Measurements from ENCODE around the gene SEC62. TPM values are rescaled to one million over a fixed set of nuclear protein-coding genes. Genes with fewer than 3 reads are reported as not detected.

SEC62 gene
- polyA plus RNA-seq, 1 experiment: 45.7 TPM

DNA sequence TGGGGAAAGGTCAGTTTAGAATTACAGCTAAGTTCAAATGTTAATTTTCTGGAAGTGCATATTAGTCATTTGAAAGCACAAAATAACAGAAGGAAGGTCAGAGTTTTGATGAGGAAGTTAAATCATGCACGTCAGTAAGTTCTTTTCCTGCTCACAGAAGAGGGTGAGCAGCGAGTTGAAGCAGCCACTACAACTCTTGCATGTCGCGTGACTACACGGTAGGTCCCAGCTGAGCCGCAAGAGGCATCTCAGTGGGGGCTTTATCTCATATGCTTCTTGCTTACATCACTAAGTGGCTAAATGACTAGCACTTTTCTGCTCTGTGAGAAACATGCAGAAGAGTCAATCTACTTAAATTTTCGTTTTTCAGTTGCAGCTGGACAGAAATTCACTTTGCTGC lies 21.3 kb upstream of the SEC62 start:
- POLR2A ChIA-PET: no interaction called here
- CTCF ChIA-PET: no interaction called here
- Histone ChIP-seq H3K27me3 (ENCODE audit: control insufficient read depth, insufficient read depth, low read length) (peaks cover 8% of the 10 kb centered on the region), H3K36me3 (ENCODE audit: control insufficient read depth, insufficient read depth, low read length) (no peaks in the 10 kb centered on the region), H3K4me3 (ENCODE audit: low read depth, low read length) (no peak overlapping the region)
- DNase-seq (ENCODE audit: low read depth): no peak
- TF ChIP-seq, protein P1, sequence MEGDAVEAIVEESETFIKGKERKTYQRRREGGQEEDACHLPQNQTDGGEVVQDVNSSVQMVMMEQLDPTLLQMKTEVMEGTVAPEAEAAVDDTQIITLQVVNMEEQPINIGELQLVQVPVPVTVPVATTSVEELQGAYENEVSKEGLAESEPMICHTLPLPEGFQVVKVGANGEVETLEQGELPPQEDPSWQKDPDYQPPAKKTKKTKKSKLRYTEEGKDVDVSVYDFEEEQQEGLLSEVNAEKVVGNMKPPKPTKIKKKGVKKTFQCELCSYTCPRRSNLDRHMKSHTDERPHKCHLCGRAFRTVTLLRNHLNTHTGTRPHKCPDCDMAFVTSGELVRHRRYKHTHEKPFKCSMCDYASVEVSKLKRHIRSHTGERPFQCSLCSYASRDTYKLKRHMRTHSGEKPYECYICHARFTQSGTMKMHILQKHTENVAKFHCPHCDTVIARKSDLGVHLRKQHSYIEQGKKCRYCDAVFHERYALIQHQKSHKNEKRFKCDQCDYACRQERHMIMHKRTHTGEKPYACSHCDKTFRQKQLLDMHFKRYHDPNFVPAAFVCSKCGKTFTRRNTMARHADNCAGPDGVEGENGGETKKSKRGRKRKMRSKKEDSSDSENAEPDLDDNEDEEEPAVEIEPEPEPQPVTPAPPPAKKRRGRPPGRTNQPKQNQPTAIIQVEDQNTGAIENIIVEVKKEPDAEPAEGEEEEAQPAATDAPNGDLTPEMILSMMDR (IDR thresholded peaks at IDR 0.05; ENCODE audit: insufficient read depth, low read depth, low read length): no peak

DNA sequence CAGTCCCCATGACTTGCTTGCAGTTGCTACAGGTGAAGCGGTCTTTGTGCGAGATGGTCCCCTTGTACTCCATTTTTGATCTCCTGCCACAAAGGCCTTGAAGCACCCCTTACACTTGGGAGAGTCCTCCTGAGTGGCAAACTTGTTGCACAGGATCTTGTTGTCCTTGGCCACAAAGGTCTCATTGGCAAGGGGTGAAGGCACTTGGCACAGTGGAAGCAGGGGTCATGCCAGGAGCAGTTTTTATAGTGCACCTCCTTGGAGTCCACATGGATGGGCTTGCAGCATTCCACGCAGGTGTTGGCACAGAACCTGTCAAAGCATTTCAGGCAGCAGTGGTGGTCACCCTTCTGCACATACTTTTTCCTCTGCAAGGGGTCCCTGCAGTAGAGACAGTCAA lies 20.3 kb upstream of the SEC62 start:
- DNase-seq (ENCODE audit: low read depth): no peak
- ChIA-PET CTCF (no interaction called here), POLR2A (no interaction called here)
- TF ChIP-seq, protein P1 (IDR thresholded peaks at IDR 0.05; ENCODE audit: insufficient read depth, low read depth, low read length): no peak
- Histone ChIP-seq H3K36me3 (ENCODE audit: control insufficient read depth, insufficient read depth, low read length) (no peaks in the 10 kb centered on the region), H3K4me3 (ENCODE audit: low read depth, low read length) (no peak overlapping the region), H3K27me3 (ENCODE audit: control insufficient read depth, insufficient read depth, low read length) (peaks cover 8% of the 10 kb centered on the region)

DNA sequence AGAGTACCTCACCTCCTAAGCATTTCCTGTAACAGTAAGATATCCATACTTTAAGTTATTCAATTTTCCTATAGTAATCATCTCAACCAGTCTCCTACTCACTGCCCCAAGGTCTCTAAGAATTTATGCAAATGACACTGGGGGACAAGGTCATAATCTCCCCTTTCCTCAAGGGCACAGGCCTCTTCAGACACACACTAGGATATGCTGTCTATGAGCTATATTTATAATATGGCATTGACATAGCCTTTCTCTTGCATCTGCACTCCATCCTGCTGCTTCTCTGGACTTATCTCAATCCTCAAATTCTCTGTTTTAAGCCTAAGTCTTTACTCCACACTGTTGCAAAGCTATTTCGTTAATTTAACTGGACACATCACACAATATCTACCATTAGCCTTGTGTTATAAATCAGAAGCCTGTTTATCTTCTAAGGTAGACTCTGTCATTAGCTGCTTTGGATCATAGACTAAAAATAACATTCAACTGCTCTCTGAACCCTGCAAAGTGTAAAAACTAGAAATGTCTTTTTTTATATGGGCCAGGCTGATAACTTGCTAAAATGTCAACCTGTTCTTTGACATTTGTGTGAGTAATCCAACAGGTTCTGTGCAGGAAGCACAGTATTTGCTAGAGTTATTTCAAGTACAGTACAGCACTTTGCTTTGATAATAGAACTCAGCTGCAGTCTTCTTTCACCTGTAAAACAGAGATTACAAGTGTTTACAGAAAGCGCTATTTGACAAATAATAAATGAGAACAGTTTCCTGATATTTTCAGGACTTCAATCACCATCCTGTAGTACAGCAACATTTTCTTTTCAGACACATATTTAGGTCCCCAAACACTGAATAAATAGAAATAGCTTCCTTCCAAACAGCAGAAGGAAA lies 17.8 kb upstream of the SEC62 start:
- no peak for DNase-seq (ENCODE audit: low read depth)
- ChIA-PET CTCF (no interaction called here), POLR2A (no interaction called here)
- H3K27me3 ChIP-seq (ENCODE audit: control insufficient read depth, insufficient read depth, low read length): peaks cover 8% of the 10 kb centered on the region
- H3K36me3 ChIP-seq (ENCODE audit: control insufficient read depth, insufficient read depth, low read length): no peaks in the 10 kb centered on the region
- TF ChIP-seq, protein P1 (IDR thresholded peaks at IDR 0.05; ENCODE audit: insufficient read depth, low read depth, low read length): no peak
- H3K4me3 ChIP-seq (ENCODE audit: low read depth, low read length): no peak overlapping the region

DNA sequence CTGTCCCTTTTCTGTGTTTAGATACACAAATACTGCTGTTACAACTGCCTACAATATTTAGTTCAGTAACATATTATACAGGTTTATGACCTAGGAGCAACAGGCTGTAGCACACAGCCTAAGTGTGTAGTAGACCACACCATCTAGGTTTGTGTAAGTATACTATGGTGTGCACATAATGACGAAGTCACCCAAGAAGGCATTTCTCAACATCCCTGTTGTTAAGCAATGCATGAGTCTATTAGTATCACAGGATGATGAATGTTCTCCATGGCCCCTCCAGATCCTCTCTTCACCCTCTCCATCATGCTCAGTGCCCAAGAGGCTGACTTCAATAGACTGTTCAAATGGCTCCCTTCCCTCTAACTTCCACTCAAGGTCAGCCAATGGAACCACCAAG lies 14.6 kb upstream of the SEC62 start:
- DNase-seq (ENCODE audit: low read depth): no peak
- CTCF ChIA-PET: no interaction called here
- TF ChIP-seq, protein P1 (IDR thresholded peaks at IDR 0.05; ENCODE audit: insufficient read depth, low read depth, low read length): no peak
- Histone ChIP-seq H3K36me3 (ENCODE audit: control insufficient read depth, insufficient read depth, low read length) (no peaks in the 10 kb centered on the region), H3K4me3 (ENCODE audit: low read depth, low read length) (no peak overlapping the region), H3K27me3 (ENCODE audit: control insufficient read depth, insufficient read depth, low read length) (peaks cover 6% of the 10 kb centered on the region)
- POLR2A ChIA-PET: no interaction called here

DNA sequence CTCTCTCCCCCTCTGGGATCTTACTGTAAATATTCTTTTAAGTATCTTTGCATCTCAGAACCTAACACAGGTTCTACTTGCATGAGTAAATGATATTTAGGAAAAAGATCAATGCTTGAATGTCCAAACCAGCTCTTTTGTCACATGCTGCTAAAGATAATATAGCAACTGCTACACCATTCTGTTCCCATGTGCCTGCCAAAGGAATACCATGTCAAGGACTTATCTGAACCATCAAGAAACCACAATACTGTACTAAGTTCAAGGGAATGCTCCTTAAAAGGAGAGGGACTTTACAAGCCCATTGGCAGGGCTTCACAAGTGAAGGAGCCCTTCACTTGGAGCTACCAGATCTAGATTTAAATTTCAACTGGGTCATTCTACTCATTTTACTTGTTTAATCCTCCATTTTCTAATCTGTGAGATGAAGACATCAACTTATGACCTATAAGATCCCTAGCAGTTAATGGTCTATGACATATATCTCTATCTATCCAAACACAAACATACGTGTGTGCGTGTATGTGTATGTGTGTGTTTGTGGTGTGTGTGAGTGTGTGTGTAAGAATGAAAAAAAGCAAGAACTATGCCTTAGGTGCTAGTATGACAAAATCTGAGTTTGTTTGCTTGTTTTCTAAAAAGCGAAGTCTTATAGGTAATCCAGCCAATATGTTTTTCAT lies 13.0 kb upstream of the SEC62 start:
- POLR2A ChIA-PET: no interaction called here
- Histone ChIP-seq H3K27me3 (ENCODE audit: control insufficient read depth, insufficient read depth, low read length) (no peaks in the 10 kb centered on the region; the same call in 1 of the 2 replicates), H3K4me3 (ENCODE audit: low read depth, low read length) (no peak overlapping the region), H3K36me3 (ENCODE audit: control insufficient read depth, insufficient read depth, low read length) (no peaks in the 10 kb centered on the region)
- CTCF ChIA-PET: no interaction called here
- TF ChIP-seq, protein P1 (IDR thresholded peaks at IDR 0.05; ENCODE audit: insufficient read depth, low read depth, low read length): no peak
- no peak for DNase-seq (ENCODE audit: low read depth)

All from BJ (cell line).